PFSK-1 (cell line): ENCODE measurements around the gene CD48.

Experiments
- FOXP2 ChIP-seq: optimal IDR thresholded peaks from 2 replicates; pipeline ENCODE3; 2011; ENCODE audit warnings: borderline replicate concordance, control low read depth, inconsistent platforms; ENCODE audit not compliant: insufficient read depth; ENCODE audit errors: extremely low read length, extremely low read depth
- POLR2AphosphoS5 ChIP-seq: IDR thresholded peaks from 2 replicates; pipeline ENCODE4 v1.6.1; 2012; ENCODE audit warnings: low read depth, mild to moderate bottlenecking, control low read depth, low read length, moderate library complexity
- SIN3A ChIP-seq: IDR thresholded peaks from 2 replicates; pipeline ENCODE4 v1.6.1; 2012; ENCODE audit warnings: mild to moderate bottlenecking, low read length, moderate library complexity, borderline replicate concordance; ENCODE audit not compliant: insufficient read depth
- TAF1 ChIP-seq: IDR thresholded peaks from 2 replicates; pipeline ENCODE4 v1.6.1; 2012; ENCODE audit warnings: low read length, control low read depth, borderline replicate concordance; ENCODE audit not compliant: insufficient read depth
- TF ChIP-seq, protein P1 (sequence below), 2 experiments: IDR thresholded peaks; 2 replicates each; pipeline versions ENCODE4 v1.6.1 to v1.8.0; 2011 to 2012; ENCODE audit warnings: low read depth in 2 of 2, low read length in 2 of 2, control low read depth in 1 of 2, inconsistent platforms in 1 of 2, mild to moderate bottlenecking in 1 of 2, moderate library complexity in 1 of 2; ENCODE audit not compliant: insufficient read depth in 1 of 2

DNA sequence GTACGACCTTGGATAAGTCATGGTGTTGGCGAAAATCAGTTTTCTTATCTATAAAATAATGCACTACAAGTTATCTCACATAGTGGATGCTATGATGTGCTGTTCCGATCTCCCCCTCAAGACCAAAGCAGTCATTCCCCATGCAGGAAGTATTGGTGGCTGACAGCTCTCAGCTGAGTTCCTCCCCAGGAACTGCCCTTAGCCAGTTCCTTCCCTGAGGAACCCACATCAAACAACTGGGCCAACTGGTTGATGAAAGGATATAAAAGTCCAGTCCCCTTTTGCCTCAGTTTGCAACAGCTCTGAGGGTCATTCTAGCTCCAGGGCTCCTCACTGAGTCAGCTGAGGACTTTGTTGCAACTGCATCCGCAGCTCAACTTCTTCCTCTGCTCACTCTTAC lies 48.7 kb downstream of the CD48 start:
- TF ChIP-seq POLR2AphosphoS5, result no peak
- TF ChIP-seq, protein P1, sequence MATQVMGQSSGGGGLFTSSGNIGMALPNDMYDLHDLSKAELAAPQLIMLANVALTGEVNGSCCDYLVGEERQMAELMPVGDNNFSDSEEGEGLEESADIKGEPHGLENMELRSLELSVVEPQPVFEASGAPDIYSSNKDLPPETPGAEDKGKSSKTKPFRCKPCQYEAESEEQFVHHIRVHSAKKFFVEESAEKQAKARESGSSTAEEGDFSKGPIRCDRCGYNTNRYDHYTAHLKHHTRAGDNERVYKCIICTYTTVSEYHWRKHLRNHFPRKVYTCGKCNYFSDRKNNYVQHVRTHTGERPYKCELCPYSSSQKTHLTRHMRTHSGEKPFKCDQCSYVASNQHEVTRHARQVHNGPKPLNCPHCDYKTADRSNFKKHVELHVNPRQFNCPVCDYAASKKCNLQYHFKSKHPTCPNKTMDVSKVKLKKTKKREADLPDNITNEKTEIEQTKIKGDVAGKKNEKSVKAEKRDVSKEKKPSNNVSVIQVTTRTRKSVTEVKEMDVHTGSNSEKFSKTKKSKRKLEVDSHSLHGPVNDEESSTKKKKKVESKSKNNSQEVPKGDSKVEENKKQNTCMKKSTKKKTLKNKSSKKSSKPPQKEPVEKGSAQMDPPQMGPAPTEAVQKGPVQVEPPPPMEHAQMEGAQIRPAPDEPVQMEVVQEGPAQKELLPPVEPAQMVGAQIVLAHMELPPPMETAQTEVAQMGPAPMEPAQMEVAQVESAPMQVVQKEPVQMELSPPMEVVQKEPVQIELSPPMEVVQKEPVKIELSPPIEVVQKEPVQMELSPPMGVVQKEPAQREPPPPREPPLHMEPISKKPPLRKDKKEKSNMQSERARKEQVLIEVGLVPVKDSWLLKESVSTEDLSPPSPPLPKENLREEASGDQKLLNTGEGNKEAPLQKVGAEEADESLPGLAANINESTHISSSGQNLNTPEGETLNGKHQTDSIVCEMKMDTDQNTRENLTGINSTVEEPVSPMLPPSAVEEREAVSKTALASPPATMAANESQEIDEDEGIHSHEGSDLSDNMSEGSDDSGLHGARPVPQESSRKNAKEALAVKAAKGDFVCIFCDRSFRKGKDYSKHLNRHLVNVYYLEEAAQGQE (IDR thresholded peaks at IDR 0.05; ENCODE audit: insufficient read depth in 1 of 2, low read depth in 2 of 2, low read length in 2 of 2), result no peak
- TF ChIP-seq SIN3A, result no peak
- TF ChIP-seq TAF1, result no peak
- no peak for TF ChIP-seq FOXP2
